HTR-8/SVneo (cell line): ENCODE data around the gene GATA5.

Experiments used
- DNase-seq: peaks from one replicate; pipeline ENCODE4 v3.0.0; 2011; ENCODE audit warnings: low spot score, mixed read lengths; ENCODE audit not compliant: insufficient read length
- FAIRE-seq: peaks from 2 replicates; lab custom pipeline; 2011; peaks lifted over from hg19 to GRCh38; lab: Jason Lieb, UNC

Gene GATA5

DNA sequence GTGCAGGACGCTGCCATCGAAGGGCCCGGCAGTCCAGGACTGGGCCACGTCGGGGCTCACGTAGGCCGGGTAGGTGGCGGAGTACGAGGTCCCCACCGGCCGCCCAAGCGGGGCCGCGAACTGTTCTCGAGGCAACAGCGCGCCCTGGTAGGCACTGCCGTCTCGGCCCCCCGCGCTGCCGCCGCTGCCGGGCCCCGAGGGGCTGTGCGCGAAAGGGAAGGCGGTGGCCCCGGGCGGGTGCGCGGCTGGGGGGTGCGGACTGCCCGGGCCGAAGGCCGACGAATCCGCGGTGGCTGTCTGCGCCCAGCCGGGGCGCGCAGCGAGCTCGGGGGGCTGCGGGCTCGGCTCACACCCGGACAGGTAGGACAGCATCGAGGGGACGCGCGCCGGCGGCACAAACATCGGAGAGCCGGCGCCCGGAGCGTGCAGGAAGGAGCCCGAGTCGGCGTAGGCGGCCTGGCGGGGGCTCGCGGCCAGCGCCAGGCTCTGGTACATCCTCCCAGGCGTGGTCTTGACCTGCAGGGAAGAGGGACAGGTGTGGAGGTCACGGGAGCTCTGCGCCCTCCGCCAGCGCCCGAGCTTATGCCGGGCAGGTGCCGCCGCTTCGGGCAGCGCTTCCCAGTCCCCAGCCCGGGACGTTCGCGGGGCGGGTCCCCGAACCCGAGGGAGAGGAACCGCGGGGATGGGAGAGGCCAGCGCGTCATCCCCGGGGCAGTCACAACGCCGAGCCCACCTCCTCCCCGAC, 596 bp downstream of the GATA5 start:
- FAIRE-seq (peak; percentile 26), DNase-seq (peak; percentile 63)

GRCh38 chr20:62474604-62475026, 1.2 kb downstream of the GATA5 start:
- FAIRE-seq = no peak
- DNase-seq = no peak

GRCh38 chr20:62473717-62474603, 1.8 kb downstream of the GATA5 start:
- no peak for DNase-seq
- FAIRE-seq = peak; percentile 48

- DNase-seq (no peak), FAIRE-seq (no peak)
Observed at GRCh38 chr20:62472941-62473585, 2.7 kb downstream of the GATA5 start.

DNA sequence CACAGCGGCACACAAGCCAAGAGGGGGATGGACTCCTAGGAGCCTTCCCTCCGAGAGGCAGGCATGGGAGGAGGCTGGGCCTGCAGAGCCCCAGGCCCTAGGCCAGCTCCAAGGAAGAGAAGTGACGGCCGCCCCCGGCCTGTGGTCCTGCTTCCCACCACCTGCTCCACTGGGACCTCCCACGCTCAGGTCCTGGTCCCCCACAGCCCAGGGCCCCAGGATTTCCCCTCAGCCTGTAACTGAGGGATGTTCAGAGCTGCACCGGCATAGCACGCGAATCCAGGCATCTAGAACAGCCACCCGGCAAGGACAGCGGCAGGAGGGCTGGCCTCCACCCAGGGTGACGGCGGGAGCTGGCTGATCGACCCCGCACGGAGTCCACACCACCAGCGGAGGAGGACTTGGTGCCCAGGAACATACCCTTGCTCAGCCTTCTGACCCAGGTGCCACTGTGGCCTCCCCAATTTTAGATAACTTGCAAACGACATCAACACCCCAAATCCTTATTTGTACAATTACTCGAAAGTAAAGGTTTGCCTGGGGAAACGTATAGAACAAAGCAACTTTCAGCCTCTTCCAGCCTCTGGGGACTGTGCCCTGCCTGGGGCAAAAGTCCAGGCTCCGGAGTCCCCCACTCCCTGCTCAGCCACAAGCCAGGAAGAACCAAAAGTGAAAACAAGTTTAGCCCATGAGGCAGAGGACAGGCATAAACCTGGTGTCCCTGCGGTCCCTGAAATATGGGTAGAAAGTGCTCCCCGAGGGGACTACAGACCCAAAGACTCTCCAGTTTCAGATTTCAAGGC, 3.5 kb downstream of the GATA5 start:
- FAIRE-seq = peak; percentile 23

GRCh38 chr20:62470459-62470858, 5.3 kb downstream of the GATA5 start:
- FAIRE-seq (peak; percentile 23), DNase-seq (no peak)

More for the DNA sequence above, 3.5 kb downstream of the GATA5 start:
- DNase-seq = no peak

- no peak for FAIRE-seq
Observed at GRCh38 chr20:62470001-62470400, 5.8 kb downstream of the GATA5 start.

DNA sequence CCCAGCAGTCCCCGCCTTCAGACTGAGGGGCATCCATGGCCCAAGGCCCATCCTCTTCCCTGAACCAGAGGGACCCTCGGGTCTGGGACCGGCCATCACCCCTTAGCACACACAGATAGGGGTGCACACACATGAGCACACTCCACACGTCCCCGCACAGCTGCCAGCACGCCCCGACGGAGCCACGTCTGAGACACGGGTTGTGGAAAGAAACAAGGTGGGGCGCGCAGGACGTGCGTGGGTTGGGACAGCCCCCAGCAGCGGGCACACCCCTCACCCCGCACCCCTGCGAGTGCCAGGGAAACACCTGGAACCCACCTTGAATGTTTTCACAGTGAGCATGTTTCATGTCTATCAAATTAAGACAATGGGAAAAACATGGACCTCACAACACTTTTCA, 6.4 kb downstream of the GATA5 start:
- no peak for DNase-seq
- peak; percentile 20 for FAIRE-seq

More at GRCh38 chr20:62470001-62470400, 5.8 kb downstream of the GATA5 start:
- no peak for DNase-seq

DNA sequence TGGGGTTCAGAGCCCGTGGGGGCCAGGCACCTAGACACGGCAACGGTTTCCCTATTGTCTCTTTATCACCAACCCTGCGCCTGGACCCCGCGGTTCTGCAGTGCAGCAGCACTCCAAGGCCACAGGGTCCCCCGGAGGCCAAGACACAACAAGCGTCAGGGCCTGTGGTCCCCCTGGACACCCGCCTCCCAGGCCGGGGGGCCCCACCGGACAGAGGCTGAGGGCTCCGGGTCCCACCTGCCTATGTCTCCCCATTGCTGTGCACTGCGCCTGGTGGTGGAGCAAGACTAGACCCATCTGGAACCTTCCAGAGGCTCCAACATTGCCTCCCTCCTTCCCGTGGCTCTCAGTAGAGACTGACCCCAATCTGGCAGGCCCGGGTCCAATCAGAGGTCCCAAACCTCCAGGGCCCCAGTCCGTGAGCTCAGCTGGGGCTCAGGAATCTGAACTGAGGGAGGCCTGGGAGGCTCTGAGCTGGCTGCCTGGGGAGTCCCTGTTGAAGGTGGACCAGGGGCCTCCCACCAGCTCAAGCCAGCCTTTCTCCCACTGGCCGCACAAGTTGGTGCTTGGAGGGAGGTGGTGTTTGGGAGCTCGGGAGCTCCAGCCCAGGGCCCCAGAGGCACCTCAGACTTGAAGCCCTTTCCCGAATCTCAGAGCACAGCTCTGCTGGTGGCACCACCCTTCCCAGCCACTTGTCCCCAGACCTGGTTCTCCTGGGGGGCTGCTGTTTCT, 8.8 kb downstream of the GATA5 start:
- FAIRE-seq (no peak), DNase-seq (no peak)

GRCh38 chr20:62466072-62466760, 9.6 kb downstream of the GATA5 start:
- FAIRE-seq (peak; percentile 70), DNase-seq (no peak)

DNA sequence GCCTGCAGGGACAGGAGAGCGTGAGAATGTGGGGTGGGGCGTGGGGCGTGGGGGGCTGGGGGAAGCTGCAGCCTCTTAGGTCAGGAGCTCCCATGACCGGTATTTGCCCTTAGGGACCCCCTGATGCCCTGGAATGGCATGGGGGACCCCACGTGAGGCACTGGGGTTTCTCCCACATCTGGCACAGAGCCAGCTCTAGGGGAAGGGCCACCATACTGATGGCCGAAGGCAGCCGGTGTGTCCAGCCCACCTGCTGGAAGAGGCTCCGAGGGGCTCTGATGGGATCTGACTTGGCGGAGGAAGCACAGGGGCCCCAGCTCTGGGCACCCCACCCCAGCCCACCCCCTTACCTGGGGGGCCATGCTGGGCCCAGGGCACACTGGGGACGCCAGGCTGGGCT, 10.8 kb downstream of the GATA5 start:
- FAIRE-seq (no peak), DNase-seq (no peak)

- no peak for DNase-seq
- FAIRE-seq = no peak
Observed at GRCh38 chr20:62464425-62464770, 11.4 kb downstream of the GATA5 start.

DNA sequence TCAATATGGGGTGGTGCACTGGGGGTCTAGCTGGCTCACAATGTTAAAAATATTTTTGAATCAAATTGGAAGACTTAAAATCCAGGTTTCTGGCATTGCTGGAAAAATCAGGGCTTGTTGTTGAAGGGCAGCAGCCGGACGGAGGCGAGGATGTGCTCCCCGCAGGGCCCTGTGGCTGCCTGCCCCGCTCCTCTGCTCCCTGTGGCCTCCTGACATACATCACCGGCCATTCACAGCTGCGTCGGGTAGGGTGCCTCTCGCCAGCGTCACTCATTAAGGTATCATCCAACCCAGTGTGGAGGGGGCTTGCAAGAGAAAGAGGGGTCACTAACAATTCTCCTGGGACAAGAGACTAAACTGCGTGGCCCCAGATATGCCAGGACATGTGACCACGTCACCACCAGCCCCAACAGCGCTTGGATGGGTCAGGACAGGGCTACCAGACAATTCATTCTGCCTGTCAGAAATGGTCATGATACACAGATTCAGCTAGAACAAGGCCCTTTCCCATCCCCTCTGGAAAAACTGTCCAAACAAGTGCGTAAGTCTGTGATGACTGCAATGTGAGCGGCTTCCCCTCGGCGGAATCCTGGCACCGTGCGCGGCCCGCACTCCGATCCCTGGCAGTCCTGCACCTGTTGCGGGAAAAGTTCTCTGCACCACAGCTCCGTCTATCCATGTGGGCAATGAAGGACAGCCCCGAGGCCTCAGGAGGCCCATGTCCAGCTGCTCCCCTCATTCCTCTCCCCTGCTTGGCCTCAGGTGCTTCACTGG, 12.0 kb downstream of the GATA5 start:
- DNase-seq = no peak
- peak; percentile 83 for FAIRE-seq

GRCh38 chr20:62462976-62463592, 12.7 kb downstream of the GATA5 start:
- peak; percentile 55 for FAIRE-seq
- DNase-seq = no peak

DNA sequence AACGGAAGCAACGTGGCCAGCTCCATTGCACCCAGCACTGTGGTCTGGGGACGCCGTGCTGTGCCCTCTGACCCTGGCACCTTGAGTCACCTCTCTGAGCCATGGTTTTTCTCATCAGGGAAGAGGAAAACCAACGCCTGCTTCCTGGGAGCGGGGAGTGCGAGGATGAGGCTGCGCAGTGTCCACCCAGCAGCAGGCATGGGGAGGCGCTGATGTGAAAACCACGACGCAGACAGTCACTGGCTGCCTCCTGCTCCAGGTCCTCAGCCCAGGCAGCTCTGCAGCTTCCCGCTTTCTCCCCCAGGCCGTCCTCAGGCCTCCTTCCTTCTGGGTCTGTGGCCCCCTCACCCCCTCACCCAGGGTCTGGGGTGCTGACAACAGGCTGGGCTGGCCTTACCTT, 14.0 kb downstream of the GATA5 start:
- FAIRE-seq (peak; percentile 44), DNase-seq (no peak)

- peak; percentile 48 for FAIRE-seq
Observed at GRCh38 chr20:62461157-62461556, 14.6 kb downstream of the GATA5 start.

DNA sequence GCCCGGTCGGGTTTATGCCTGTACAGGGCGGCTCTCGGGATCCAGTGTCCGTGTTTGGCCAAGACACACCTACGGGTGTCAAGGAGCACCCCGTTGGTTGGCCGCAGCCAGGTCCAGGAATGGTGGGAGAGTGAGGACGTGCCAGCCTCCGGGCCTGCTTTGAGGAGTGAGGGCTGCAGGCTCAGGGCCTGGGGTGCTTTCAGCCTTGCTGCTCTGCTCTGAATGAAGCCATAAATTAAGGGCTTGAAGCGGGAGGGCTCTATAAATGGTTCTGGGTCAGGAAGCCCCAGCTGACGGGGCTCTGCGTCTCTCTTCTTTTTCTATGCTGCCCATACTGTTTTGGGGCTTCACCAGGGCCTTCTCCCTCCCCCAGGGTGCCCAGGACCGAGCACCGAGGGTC, 15.1 kb downstream of the GATA5 start:
- DNase-seq (no peak), FAIRE-seq (peak; percentile 16)

More at GRCh38 chr20:62461157-62461556, 14.6 kb downstream of the GATA5 start:
- DNase-seq = no peak

GRCh38 chr20:62459488-62459887, 16.3 kb downstream of the GATA5 start:
- peak; percentile 80 for FAIRE-seq
- no peak for DNase-seq
